Gastrocnemius medialis (tissue), 4 donors: ENCODE measurements around the gene NFKBIB.

Experiments
- CTCF ChIP-seq, 5 experiments: fragments of 450-650 bp in 3 of 5; fragments of 200-600 bp in 2 of 5; sonication (generic) in 2 of 5; IDR thresholded peaks in 4 of 5; conservative IDR thresholded peaks in 1 of 5; 1 replicate in 4 of 5; 2 replicates in 1 of 5; pipeline ENCODE4 v1.5.1; 2016 to 2019; ENCODE audit warnings: antibody characterized with exemption in 5 of 5, mild to moderate bottlenecking in 3 of 5, moderate library complexity in 3 of 5
- POLR2A ChIP-seq, 2 donors: fragments of 450-650 bp; IDR thresholded peaks; one replicate each; pipeline ENCODE4 v1.6.1; 2017; ENCODE audit warnings: antibody characterized with exemption in 2 of 2, mild to moderate bottlenecking in 2 of 2, moderate library complexity in 2 of 2

GRCh38 chr19:38850976-38851621 lies 48.7 kb upstream of the NFKBIB start:
- TF ChIP-seq POLR2A (IDR thresholded peaks at IDR 0.05) (no peak), CTCF (IDR thresholded peaks at IDR 0.05 in 4 of 5, conservative IDR thresholded peaks at IDR 0.05 in 1 of 5) (no peak)
